ENCODE data around the gene CCDC43.

GRCh38 chr17:44688675-44689476 lies 700 bp downstream of the CCDC43 start:
- TF ChIP-seq POLR2AphosphoS5 (IDR thresholded peaks at IDR 0.05; ENCODE audit: low read depth, low read length) (no peak), ZNF274 (IDR thresholded peaks at IDR 0.05; ENCODE audit: borderline replicate concordance, extremely low read depth, low read length) (no peak), CTCF (IDR thresholded peaks at IDR 0.05; ENCODE audit: control extremely low read depth in 1 of 3, insufficient read depth in 1 of 3, low read depth in 1 of 3, low read length in 3 of 3) (no peak), SP2 (IDR thresholded peaks at IDR 0.05; ENCODE audit: low read length) (no peak), BCL11A (IDR thresholded peaks at IDR 0.05; ENCODE audit: low read depth in 2 of 2, low read length in 2 of 2) (no peak), YY1 (IDR thresholded peaks at IDR 0.05; ENCODE audit: low read depth, low read length) (no peak), POU5F1 (IDR thresholded peaks at IDR 0.05; ENCODE audit: low read depth, low read length) (no peak), RAD21 (IDR thresholded peaks at IDR 0.05 in 1 of 2, conservative IDR thresholded peaks at IDR 0.05 in 1 of 2; ENCODE audit: low read depth in 2 of 2, low read length in 2 of 2) (no peak), RFX5 (IDR thresholded peaks at IDR 0.05; ENCODE audit: borderline replicate concordance, low read depth, low read length) (no peak), CEBPB (IDR thresholded peaks at IDR 0.05; ENCODE audit: low read depth, low read length) (no peak), POLR2A (IDR thresholded peaks at IDR 0.05; ENCODE audit: control extremely low read depth in 1 of 2, low read depth in 2 of 2, low read length in 2 of 2) (no peak), RBBP5 (IDR thresholded peaks at IDR 0.05; ENCODE audit: borderline replicate concordance, low read depth, low read length) (no peak), SIN3A (conservative IDR thresholded peaks at IDR 0.05 in 1 of 2, IDR thresholded peaks at IDR 0.05 in 1 of 2; ENCODE audit: low read depth in 1 of 2, low read length in 2 of 2) (no peak), FOSL1 (IDR thresholded peaks at IDR 0.05; ENCODE audit: insufficient read depth, low read depth, low read length) (no peak)
